ENCODE measurements around the gene LRRC27. TPM values are rescaled to one million over a fixed set of nuclear protein-coding genes. Genes with fewer than 3 reads are reported as not detected.

The LRRC27 gene
- total RNA-seq, 1 donor: 13.4 TPM

DNA sequence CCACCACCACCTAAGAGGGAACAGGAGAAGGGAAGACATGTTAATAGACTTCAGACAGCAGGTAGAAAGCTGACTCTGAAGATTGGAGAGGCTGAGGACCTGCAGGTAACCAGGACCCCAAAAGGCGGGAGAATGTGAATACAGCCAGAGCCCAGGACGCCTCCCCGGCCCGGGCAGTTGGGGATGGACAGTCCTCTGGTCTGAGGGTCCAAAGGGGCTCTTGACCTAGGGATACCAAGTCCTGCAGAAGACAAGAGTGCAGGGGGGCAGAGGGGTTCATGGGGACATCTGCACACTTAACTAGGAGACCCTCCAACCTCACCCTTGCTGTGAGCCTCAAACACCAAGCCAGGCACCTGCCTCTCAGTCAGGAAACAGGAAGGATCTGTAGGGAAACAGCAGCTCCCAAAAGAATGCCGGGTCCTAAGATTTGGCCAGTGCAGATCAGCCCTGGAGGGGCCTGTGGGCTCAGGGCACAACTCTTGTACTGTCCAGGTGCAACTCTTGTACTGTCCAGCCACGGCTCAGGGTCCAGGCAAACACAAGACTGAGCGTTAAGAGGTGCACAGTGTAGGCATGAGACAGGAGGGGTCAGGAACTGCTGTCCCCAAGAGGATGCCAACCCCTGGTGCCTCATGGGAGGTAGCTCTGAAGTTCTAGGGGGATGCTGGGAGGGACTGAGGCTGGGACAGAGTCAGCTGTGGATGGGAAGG is 22.0 kb upstream of the LRRC27 start:
- TF ChIP-seq, protein P1, sequence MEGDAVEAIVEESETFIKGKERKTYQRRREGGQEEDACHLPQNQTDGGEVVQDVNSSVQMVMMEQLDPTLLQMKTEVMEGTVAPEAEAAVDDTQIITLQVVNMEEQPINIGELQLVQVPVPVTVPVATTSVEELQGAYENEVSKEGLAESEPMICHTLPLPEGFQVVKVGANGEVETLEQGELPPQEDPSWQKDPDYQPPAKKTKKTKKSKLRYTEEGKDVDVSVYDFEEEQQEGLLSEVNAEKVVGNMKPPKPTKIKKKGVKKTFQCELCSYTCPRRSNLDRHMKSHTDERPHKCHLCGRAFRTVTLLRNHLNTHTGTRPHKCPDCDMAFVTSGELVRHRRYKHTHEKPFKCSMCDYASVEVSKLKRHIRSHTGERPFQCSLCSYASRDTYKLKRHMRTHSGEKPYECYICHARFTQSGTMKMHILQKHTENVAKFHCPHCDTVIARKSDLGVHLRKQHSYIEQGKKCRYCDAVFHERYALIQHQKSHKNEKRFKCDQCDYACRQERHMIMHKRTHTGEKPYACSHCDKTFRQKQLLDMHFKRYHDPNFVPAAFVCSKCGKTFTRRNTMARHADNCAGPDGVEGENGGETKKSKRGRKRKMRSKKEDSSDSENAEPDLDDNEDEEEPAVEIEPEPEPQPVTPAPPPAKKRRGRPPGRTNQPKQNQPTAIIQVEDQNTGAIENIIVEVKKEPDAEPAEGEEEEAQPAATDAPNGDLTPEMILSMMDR (IDR thresholded peaks at IDR 0.05; ENCODE audit: extremely low read depth, low read depth, low read length): no peak
- Histone ChIP-seq H4K20me1 (ENCODE audit: insufficient read depth, low read length) (no peaks in the 10 kb centered on the region), H3K27ac (ENCODE audit: low read depth, low read length) (no peak overlapping the region), H3K9me3 (ENCODE audit: low read depth, low read length) (no peaks in the 10 kb centered on the region), H3K4me3 (ENCODE audit: insufficient read depth, low read length) (no peak overlapping the region), H3K36me3 (ENCODE audit: insufficient read depth, low read length) (no peaks in the 10 kb centered on the region), H3K4me1 (ENCODE audit: insufficient read depth, low read length) (peaks cover 4% of the 10 kb centered on the region), H3K79me2 (ENCODE audit: insufficient read depth, low read length) (no peaks in the 10 kb centered on the region), H2AFZ (ENCODE audit: low read length) (no peak overlapping the region), H3K4me2 (ENCODE audit: insufficient read depth, low read length) (no peak overlapping the region), H3K27me3 (ENCODE audit: insufficient read depth, low read length) (peaks cover 26% of the 10 kb centered on the region)
- DNase-seq (ENCODE audit: insufficient read length, low spot score, missing footprints): peak; percentile 43

DNA sequence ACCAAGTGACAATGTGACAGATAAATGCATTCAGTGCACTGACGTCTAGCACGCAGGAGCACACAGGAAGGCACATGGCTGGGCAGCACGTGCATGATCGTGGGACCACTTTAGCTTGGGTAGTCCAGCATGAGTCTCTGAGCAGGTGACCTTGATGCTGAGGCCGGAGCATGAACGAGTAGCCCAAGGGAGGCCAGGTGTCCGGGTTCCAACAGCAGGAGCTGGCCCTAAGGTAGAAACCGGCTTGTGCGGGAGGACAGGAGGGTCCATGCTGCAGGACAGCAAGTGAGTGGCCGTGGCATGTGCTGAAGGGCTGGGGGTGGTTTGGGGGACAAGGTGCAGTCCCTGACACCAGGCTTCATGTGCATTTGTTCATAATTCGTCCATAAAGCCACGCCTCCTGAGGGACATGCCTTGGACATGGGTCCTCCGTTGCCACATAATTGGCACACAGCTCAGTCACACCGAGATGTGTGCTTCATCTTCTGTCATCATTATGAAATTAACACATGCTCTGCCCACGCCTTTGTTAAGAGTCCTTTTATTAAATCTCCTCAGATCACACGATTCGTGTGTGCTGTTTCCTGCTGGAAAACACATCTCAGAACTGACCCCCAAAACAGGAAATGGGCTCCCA is 21.2 kb upstream of the LRRC27 start:
- peaks cover 20% of the 10 kb centered on the region for H3K27me3 ChIP-seq (ENCODE audit: insufficient read depth, low read length)
- H3K9me3 ChIP-seq (ENCODE audit: low read depth, low read length): no peaks in the 10 kb centered on the region
- no peaks in the 10 kb centered on the region for H3K79me2 ChIP-seq (ENCODE audit: insufficient read depth, low read length)
- no peaks in the 10 kb centered on the region for H3K36me3 ChIP-seq (ENCODE audit: insufficient read depth, low read length)
- no peak for DNase-seq (ENCODE audit: insufficient read length, low spot score, missing footprints)
- no peaks in the 10 kb centered on the region for H4K20me1 ChIP-seq (ENCODE audit: insufficient read depth, low read length)
- H3K4me1 ChIP-seq (ENCODE audit: insufficient read depth, low read length): peaks cover 4% of the 10 kb centered on the region
- no peak overlapping the region for H2AFZ ChIP-seq (ENCODE audit: low read length)
- H3K4me3 ChIP-seq (ENCODE audit: insufficient read depth, low read length): no peak overlapping the region
- H3K27ac ChIP-seq (ENCODE audit: low read depth, low read length): no peak overlapping the region
- TF ChIP-seq, protein P1 (IDR thresholded peaks at IDR 0.05; ENCODE audit: extremely low read depth, low read depth, low read length): no peak
- H3K4me2 ChIP-seq (ENCODE audit: insufficient read depth, low read length): no peak overlapping the region

DNA sequence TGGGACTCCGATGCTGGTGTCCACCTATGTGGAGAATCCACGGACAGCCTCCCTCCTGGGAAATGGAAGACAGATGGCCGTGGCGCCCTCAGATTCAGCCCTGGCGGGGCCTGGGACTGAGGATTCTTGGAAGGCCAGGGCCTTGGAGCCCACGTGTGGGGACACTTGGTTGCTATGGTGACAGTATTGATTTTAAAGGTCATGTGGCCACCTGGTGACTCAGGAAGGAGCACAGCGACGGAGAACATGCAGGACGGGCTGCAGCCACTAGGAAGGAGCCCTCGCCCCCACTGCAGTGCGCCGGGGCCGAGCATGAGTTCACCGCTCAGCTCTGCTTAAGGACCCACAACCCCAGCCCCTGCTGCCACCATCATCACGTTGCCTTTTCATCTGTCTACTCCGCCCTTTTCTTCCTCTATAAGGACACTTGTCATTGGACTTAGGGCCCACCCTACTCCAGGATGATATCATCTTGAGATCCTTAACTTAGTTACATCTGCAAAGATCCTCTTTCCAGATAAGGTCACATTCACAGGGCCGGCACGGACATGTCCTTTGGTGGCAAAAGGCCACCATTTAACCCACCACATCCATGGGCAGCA is 20.6 kb upstream of the LRRC27 start:
- H3K4me2 ChIP-seq (ENCODE audit: insufficient read depth, low read length): no peak overlapping the region
- no peak overlapping the region for H3K27ac ChIP-seq (ENCODE audit: low read depth, low read length)
- no peaks in the 10 kb centered on the region for H3K79me2 ChIP-seq (ENCODE audit: insufficient read depth, low read length)
- H3K4me3 ChIP-seq (ENCODE audit: insufficient read depth, low read length): no peak overlapping the region
- H2AFZ ChIP-seq (ENCODE audit: low read length): no peak overlapping the region
- peaks cover 4% of the 10 kb centered on the region for H3K4me1 ChIP-seq (ENCODE audit: insufficient read depth, low read length)
- no peaks in the 10 kb centered on the region for H3K9me3 ChIP-seq (ENCODE audit: low read depth, low read length)
- H3K36me3 ChIP-seq (ENCODE audit: insufficient read depth, low read length): no peaks in the 10 kb centered on the region
- TF ChIP-seq, protein P1 (IDR thresholded peaks at IDR 0.05; ENCODE audit: extremely low read depth, low read depth, low read length): no peak
- no peaks in the 10 kb centered on the region for H4K20me1 ChIP-seq (ENCODE audit: insufficient read depth, low read length)
- no peak for DNase-seq (ENCODE audit: insufficient read length, low spot score, missing footprints)
- peaks cover 16% of the 10 kb centered on the region for H3K27me3 ChIP-seq (ENCODE audit: insufficient read depth, low read length)

DNA sequence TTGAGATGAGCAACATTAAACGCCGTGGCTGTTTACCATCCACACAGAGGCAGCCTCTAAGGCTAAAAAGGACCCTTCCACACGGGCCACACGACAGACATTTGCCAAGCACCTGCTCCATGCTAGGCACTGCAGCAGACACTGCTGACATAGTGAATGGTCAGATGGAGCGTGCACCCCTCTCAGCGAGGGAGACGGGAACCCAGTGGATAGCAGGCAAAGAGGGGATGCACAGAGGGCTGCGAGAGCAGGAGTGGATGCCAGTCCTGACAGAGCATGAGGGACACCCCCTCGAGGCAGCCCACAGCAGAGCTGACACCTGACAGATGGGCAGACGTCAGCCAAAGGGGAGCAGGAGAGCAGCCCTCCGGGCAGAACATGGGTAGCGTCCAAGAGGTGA is 18.7 kb upstream of the LRRC27 start:
- no peaks in the 10 kb centered on the region for H3K9me3 ChIP-seq (ENCODE audit: low read depth, low read length)
- H4K20me1 ChIP-seq (ENCODE audit: insufficient read depth, low read length): no peaks in the 10 kb centered on the region
- no peaks in the 10 kb centered on the region for H3K79me2 ChIP-seq (ENCODE audit: insufficient read depth, low read length)
- no peak overlapping the region for H3K27ac ChIP-seq (ENCODE audit: low read depth, low read length)
- no peak overlapping the region for H3K4me3 ChIP-seq (ENCODE audit: insufficient read depth, low read length)
- TF ChIP-seq, protein P1 (IDR thresholded peaks at IDR 0.05; ENCODE audit: extremely low read depth, low read depth, low read length): no peak
- peaks cover 10% of the 10 kb centered on the region for H3K27me3 ChIP-seq (ENCODE audit: insufficient read depth, low read length)
- H3K4me2 ChIP-seq (ENCODE audit: insufficient read depth, low read length): no peak overlapping the region
- DNase-seq (ENCODE audit: insufficient read length, low spot score, missing footprints): no peak
- H3K4me1 ChIP-seq (ENCODE audit: insufficient read depth, low read length): peaks cover 4% of the 10 kb centered on the region
- no peaks in the 10 kb centered on the region for H3K36me3 ChIP-seq (ENCODE audit: insufficient read depth, low read length)
- no peak overlapping the region for H2AFZ ChIP-seq (ENCODE audit: low read length)

Measured in osteoblast (primary cell).